ENCODE results near the gene KIF23.
"Not testable (repeated sequence)": the region's sequence is repeated elsewhere in the genome, so short reads cannot be mapped to it uniquely, and the experiment has no call there.

The KIF23 gene

GRCh38 chr15:69434679-69435078 lies 20.5 kb downstream of the KIF23 start:
- no peak for DNase-seq (ENCODE audit: low read depth, low spot score)

- DNase-seq (ENCODE audit: low read depth, low spot score): no peak
Observed at GRCh38 chr15:69435985-69436384, 21.8 kb downstream of the KIF23 start.

- no peak for DNase-seq (ENCODE audit: low read depth, low spot score)
Observed at GRCh38 chr15:69436951-69437350, 22.8 kb downstream of the KIF23 start.

- DNase-seq (ENCODE audit: low read depth, low spot score): no peak
Observed at GRCh38 chr15:69439623-69440022, 25.5 kb downstream of the KIF23 start.

GRCh38 chr15:69443032-69443611 lies 29.0 kb downstream of the KIF23 start:
- DNase-seq (ENCODE audit: low read depth, low spot score): no peak

GRCh38 chr15:69444686-69445085 lies 30.5 kb downstream of the KIF23 start:
- DNase-seq (ENCODE audit: low read depth, low spot score): no peak

- no peak for DNase-seq (ENCODE audit: low read depth, low spot score)
Observed at GRCh38 chr15:69446953-69447352, 32.8 kb downstream of the KIF23 start.

- DNase-seq (ENCODE audit: low read depth, low spot score): not testable (repeated sequence)
Observed at GRCh38 chr15:69450221-69450620, 36.1 kb downstream of the KIF23 start.

GRCh38 chr15:69450968-69451695 lies 37.0 kb downstream of the KIF23 start:
- no peak for DNase-seq (ENCODE audit: low read depth, low spot score)

- no peak for DNase-seq (ENCODE audit: low read depth, low spot score)
Observed at GRCh38 chr15:69451951-69452691, 38.0 kb downstream of the KIF23 start.

- DNase-seq (ENCODE audit: low read depth, low spot score): peak; percentile 92
Observed at GRCh38 chr15:69452692-69453521, 38.8 kb downstream of the KIF23 start, which contains the start of gene RPLP1. RPLP1 (plus strand) TSS chr15:69452818; CDS start chr15:69452949, 131 bp downstream.

GRCh38 chr15:69454953-69455352 lies 40.8 kb downstream of the KIF23 start:
- no peak for DNase-seq (ENCODE audit: low read depth, low spot score)

- DNase-seq (ENCODE audit: low read depth, low spot score): no peak
Observed at GRCh38 chr15:69456208-69457166, 42.3 kb downstream of the KIF23 start.

- DNase-seq (ENCODE audit: low read depth, low spot score): no peak
Observed at GRCh38 chr15:69457304-69458280, 43.4 kb downstream of the KIF23 start.

GRCh38 chr15:69459066-69459465 lies 44.9 kb downstream of the KIF23 start:
- no peak for DNase-seq (ENCODE audit: low read depth, low spot score)

- no peak for DNase-seq (ENCODE audit: low read depth, low spot score)
Observed at GRCh38 chr15:69460481-69460880, 46.3 kb downstream of the KIF23 start.

GRCh38 chr15:69462030-69462492 lies 47.9 kb downstream of the KIF23 start:
- no peak for DNase-seq (ENCODE audit: low read depth, low spot score)

GRCh38 chr15:69462493-69463181 lies 48.5 kb downstream of the KIF23 start:
- DNase-seq (ENCODE audit: low read depth, low spot score): peak; percentile 96

Measured in smooth muscle cell of the brain vasculature (primary cell).